ENCODE results near the gene LRBA.

The LRBA gene

GRCh38 chr4:150976478-150977118 is 38.5 kb downstream of the LRBA start:
- no peak for TF ChIP-seq CTCF (IDR thresholded peaks at IDR 0.05; ENCODE audit: borderline replicate concordance, control extremely low read depth, extremely low read depth, insufficient read depth, missing control alignments)
- no peak for DNase-seq (ENCODE audit: low spot score)
- in situ Hi-C loops (cut with MboI; ENCODE audit: low sequenced_read_pairs, unreplicated experiment): no loop called here

GRCh38 chr4:150974750-150975149 is 40.3 kb downstream of the LRBA start:
- in situ Hi-C loops (cut with MboI; ENCODE audit: low sequenced_read_pairs, unreplicated experiment): no loop called here
- no peak for DNase-seq (ENCODE audit: low spot score)
- no peak for TF ChIP-seq CTCF (IDR thresholded peaks at IDR 0.05; ENCODE audit: borderline replicate concordance, control extremely low read depth, extremely low read depth, insufficient read depth, missing control alignments)

- no peak for TF ChIP-seq CTCF (IDR thresholded peaks at IDR 0.05; ENCODE audit: borderline replicate concordance, control extremely low read depth, extremely low read depth, insufficient read depth, missing control alignments)
- no peak for DNase-seq (ENCODE audit: low spot score)
- in situ Hi-C loops (cut with MboI; ENCODE audit: low sequenced_read_pairs, unreplicated experiment): no loop called here
These were observed 40.8 kb downstream of the LRBA start for GRCh38 chr4:150974252-150974640.

GRCh38 chr4:150973626-150974251 is 41.3 kb downstream of the LRBA start:
- no peak for DNase-seq (ENCODE audit: low spot score)
- in situ Hi-C loops (cut with MboI; ENCODE audit: low sequenced_read_pairs, unreplicated experiment): no loop called here
- TF ChIP-seq CTCF (IDR thresholded peaks at IDR 0.05; ENCODE audit: borderline replicate concordance, control extremely low read depth, extremely low read depth, insufficient read depth, missing control alignments): no peak

GRCh38 chr4:150972592-150972991 is 42.5 kb downstream of the LRBA start:
- no peak for DNase-seq (ENCODE audit: low spot score)
- in situ Hi-C loops (cut with MboI; ENCODE audit: low sequenced_read_pairs, unreplicated experiment): no loop called here
- no peak for TF ChIP-seq CTCF (IDR thresholded peaks at IDR 0.05; ENCODE audit: borderline replicate concordance, control extremely low read depth, extremely low read depth, insufficient read depth, missing control alignments)

GRCh38 chr4:150971901-150972300 is 43.2 kb downstream of the LRBA start:
- DNase-seq (ENCODE audit: low spot score): no peak
- TF ChIP-seq CTCF (IDR thresholded peaks at IDR 0.05; ENCODE audit: borderline replicate concordance, control extremely low read depth, extremely low read depth, insufficient read depth, missing control alignments): no peak
- in situ Hi-C loops (cut with MboI; ENCODE audit: low sequenced_read_pairs, unreplicated experiment): no loop called here
